Measurements from ENCODE around the gene MYLK4.
A peak's percentile ranks its signal among the peaks of the same experiment; 100 is the strongest.

The MYLK4 gene

DNA sequence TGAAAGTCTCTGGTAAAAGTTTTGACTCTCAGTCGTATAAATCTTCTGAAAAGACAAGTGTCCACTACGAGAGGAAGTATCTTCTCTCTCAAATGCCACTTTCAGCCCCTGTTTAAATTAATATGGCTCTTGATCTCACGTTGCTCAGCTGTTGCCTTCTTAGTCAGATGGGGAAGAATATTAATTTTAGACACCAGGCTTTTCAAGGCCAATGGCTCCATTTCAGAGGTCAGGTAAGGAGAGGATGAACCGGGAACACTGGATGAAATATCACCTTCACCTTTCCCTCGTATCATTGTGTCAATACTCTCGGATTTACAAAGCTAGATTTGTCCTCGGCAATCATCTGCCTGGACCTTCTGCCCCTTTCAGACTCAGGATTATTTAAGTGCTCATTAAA is at the start of gene MYLK4:
MYLK4 (minus strand) TSS at position 91 of the 400 bp plus-strand sequence. CDS start 1,628 bp downstream, outside the sequence.
- DNase-seq = no peak

GRCh38 chr6:2799936-2800527 is 49.3 kb upstream of the MYLK4 start:
- peak; percentile 18 for DNase-seq

DNA sequence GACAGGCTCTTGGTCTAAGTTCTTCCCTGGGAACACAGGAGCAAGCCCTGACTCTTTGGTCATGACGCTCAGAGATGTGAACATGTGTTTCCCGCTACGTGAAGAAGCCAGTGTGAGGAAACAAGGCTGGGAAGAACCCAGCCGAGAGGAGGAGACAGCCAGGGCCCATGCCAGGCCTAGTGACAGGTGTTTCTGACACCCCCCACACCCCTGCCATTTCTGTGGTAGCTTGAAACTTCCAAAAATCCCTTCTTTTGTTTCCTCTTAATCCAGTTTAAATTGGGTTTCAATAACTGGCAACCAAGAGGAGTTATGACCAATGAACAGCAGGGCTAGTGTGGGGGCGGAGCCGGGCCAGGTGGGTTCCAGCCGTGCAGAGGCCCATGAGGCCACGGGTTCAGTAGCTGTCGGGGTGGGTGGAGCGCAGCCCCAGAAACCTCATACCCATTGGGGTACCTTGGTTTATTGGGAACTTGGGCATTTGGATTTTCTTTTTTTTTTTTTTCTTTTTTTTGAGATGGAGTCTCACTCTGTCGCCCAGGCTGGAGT is 47.9 kb upstream of the MYLK4 start:
- DNase-seq = no peak

GRCh38 chr6:2797564-2798031 is 46.9 kb upstream of the MYLK4 start:
- no peak for DNase-seq

- DNase-seq = no peak
Observed at GRCh38 chr6:2796861-2797260, 46.1 kb upstream of the MYLK4 start.

DNA sequence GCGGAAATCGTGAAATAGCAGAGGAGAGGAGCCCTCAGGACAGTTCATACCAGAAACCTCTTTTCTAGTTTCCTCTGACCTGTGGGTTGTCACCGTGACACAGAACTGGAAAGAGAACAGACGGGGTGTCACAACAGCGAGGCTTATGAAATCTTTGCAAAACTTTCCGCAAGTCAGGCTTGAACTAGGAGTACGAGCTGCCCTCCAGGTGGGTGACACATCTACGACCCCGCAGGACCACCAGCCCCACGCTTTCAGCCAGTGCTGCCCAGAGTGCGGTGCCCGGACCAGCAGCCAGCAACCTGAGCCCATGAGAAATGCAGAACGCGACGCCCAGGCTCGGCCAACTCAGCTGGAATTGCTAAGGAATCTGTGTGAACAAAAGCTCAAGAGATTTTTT is 45.2 kb upstream of the MYLK4 start:
- DNase-seq = no peak

DNA sequence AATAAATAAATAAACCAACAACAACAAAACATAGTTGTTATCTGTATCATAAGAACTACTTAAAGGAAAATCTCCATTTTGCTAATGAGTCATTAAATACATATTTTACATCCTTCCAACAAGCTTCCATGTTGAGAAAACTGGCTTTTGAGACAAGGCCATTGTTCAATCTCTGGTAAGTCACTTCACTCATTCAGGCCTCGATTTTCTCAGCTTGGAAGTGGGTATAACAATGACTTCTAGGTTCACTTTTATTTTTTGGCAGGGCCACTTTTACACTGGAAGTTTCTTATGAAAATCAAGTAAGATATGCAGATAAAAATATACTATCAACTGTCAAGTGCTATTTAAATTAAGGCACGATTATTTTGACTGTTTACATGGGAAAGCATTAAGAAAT is 44.4 kb upstream of the MYLK4 start:
- no peak for DNase-seq

DNA sequence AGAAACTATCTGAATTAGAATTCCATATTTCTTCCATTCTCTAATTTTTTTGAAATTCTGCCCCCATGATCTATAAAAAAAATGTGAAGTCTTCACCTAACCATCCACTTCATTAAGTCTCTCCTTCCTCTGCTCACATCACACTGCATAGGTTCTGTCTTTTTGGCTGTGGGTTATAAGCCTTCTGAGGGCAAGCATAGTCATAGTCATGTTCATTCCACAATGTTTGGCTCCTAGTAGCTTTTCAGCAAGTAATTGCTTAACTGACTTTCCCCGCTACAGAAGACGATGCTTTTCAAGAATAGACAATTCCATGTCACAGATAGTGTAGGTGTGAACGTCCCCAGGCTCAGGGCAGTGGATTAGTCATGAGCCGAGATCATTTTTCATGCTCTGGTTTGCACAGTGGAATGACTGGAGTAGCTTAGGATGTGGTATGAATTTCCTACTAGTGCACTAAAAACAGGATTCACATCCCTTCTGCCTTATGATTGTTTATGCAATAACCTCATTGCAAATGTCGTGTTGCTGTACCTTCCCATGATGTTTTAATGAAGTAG is 43.5 kb upstream of the MYLK4 start:
- DNase-seq = no peak

GRCh38 chr6:2793534-2794151 is 42.9 kb upstream of the MYLK4 start:
- peak; percentile 47 for DNase-seq

- no peak for DNase-seq
Observed at GRCh38 chr6:2792330-2793110, 41.8 kb upstream of the MYLK4 start.

GRCh38 chr6:2791450-2791974 is 40.8 kb upstream of the MYLK4 start:
- no peak for DNase-seq

DNA sequence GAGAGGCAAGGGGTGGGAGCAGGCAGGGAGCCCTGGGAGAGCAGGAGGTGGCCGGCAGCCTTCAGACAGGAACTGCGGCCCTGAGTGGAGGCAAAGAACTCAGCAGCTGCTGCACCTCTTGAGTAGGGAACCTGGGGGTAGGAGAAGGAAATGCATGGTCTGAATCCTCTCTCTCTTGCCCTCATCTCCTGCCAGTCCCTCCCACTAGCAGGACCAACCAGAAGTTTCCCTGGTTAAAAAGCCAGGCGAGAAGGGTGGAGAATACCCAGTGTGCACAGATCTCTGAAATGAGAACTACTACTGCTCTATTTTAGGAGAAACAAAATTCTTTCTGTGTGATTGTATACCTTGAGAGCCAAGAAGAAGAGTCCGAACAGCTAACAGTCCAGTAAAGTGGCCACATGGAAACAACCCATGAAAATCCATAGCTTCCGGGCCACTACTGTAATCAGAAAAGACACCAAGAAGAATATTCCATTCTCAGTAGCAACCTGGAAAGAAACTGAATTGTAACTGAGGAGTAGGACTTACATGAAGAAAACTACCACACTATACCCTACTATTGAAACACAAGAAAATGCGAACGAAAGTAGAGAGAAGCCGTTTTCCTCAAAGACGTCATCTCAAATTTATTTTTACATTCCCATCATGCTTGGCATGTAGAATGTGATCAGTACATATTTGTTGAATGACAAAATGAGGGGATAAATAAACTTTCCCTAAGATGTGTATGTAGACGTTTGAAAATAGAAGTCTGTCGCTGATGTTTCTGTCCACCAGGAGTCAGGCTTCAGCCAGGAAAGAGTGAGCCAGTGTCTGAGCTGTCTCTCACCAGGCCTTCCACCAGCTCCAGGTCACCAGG is 40.1 kb upstream of the MYLK4 start:
- DNase-seq = peak; percentile 66

GRCh38 chr6:2786269-2786668 is 35.5 kb upstream of the MYLK4 start:
- no peak for DNase-seq

DNA sequence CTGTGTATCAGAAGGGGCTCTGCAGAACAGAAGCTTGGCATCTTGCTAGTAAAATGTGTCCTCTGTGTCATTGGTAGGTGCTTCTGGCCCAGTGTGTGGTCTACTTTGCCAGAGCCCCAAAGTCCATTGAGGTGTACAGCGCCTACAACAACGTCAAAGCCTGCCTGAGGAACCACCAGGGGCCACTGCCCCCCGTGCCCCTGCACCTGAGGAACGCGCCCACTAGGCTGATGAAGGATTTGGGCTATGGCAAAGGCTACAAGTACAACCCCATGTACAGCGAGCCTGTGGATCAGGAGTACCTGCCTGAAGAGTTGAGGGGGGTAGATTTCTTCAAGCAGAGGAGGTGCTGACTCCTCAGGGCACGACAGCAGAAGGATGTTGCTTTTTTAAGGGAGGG is 34.2 kb upstream of the MYLK4 start:
- DNase-seq = no peak

- DNase-seq = no peak
Observed at GRCh38 chr6:2784061-2784460, 33.3 kb upstream of the MYLK4 start.

DNA sequence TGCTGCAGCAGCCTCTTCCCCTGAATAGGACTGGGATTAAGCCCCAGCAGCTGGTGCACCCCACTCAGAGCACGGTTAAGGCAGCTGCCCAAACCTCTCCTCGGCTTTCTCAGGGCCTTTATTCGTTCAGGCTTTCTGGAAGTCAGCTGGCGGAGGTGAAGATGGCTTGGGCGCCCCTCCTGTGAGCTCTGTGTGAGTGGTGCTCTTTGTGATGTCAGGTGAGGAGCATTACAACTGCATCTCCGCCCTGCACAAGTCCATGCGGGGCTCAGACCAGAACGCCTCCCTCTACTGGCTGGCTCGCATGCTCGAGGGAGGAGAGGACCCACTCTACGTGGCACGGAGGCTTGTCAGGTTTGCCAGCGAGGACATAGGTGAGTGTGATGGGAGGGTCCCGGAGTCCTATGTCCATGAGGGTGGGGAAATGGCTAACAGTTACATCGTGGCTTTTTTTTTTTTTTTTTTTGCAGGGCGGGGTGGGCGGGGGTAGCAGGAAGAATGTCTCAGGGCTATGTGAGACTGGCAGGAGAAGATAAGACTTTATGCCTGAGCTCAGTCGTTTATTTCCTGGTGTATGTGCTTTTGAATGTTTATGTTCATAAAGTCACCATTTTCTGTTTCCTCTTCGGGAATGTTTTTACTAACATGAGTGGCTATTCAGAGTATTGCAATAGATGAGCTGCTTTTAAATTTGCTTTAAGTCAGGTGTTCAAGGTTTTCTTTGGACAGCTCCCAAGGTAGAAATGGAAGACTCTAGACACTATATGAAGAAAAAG is 32.7 kb upstream of the MYLK4 start:
- DNase-seq = no peak

GRCh38 chr6:2782825-2783187 is 32.1 kb upstream of the MYLK4 start:
- no peak for DNase-seq

DNA sequence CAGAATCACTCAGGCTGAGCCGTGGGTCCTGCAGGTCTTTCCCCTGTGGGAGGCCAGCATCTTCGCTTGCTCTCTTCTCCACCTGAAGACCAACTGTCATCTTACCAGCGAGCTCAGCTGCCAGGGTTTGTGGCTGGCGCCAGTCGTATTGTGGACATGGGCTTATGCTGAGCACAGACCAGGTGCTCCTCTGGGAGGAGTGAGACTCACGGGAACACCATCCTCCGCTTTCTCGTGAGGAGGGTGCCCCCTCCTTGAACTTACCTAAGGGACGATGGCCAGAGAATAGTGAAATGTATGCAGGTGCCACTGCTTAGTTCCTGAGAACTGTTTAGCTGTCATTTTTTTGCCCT is 31.6 kb upstream of the MYLK4 start:
- DNase-seq = no peak

- no peak for DNase-seq
Observed at GRCh38 chr6:2781685-2782355, 31.1 kb upstream of the MYLK4 start.

DNA sequence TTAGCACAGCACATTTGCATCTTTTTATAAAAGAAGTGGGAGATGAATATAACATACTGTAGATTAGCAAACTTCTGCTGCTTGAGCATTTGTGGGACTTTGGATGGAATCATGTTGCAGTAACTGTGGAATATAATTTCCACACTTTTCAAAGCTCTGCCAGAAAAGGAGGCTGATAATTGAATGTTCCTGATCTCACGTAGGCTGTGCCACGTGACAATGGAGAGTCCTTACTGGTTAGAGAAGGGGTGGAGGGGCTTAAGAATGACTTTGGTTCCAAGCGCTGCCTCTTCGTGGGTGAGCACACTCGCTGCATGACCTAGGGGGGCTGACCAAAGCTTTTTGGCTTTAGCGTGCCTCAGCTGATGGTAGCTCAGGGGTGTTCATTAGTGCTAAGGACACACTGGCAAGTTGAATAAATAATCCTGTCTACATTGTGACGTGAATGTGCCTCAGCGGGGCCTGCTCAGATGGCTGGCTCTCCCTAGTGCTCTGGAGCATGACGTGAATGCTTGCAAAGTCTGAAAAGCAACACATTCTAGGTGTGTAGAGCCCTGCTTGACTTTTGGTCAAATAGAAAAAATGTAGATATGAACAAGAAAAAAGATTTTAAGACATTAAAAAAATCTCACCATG is 29.5 kb upstream of the MYLK4 start:
- DNase-seq = no peak

DNA sequence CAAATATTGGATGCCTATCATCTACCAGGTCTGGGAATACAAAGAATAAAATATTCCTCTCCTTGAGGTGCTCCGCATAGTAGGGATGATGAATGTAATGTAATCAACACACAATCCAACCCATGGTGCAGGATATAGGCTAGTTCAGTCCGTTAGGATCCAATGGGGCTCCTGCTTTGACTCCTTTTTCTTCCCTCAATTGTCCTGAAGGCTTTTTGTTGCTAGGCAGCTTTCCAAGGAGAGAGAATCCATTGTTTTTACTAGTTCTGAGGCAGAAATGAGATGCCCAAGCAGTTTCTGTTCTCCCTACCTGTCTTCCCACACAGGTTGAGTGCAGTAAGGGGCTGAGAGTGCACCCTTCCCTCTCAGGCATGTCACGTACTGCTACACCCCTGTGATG is 26.5 kb upstream of the MYLK4 start:
- no peak for DNase-seq

Measured in CD4-positive, alpha-beta T cell treated with Interleukin-4 for 4 hours (primary cell).